ENCODE results near the gene MRPS2.
"Not testable (repeated sequence)": the region's sequence is repeated elsewhere in the genome, so short reads cannot be mapped to it uniquely, and the experiment has no call there.

The MRPS2 gene

DNA sequence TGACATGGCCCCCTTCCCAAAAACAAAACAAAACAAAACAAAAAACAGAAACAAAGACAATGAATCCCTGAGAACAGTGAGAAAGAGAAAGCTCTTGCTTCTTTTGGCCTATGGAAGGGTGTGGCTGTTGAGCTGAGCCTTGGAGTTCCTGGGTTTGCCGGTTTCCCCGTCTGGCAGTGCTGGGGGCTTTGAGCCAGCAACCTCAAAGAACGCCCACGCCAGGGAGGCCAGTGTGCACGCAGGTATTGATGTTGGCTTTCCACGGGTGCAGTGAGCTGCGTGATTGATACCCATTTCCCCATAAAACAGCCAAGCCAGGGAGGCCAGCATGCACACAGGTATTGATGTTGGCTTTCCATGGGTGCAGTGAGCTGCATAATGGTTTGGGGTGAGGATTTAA lies 12.4 kb downstream of the MRPS2 start:
- no peak overlapping the region for H3K27ac Mint-ChIP-seq
- no peaks in the 10 kb centered on the region for H3K36me3 Mint-ChIP-seq (ENCODE audit: low read depth)
- H3K4me3 Mint-ChIP-seq, result no peak overlapping the region
- DNase-seq (ENCODE audit: low spot score), result no peak
- peaks cover 13% of the 10 kb centered on the region for H3K4me1 Mint-ChIP-seq (ENCODE audit: low read depth)
- peaks cover 9% of the 10 kb centered on the region for H3K27me3 Mint-ChIP-seq (ENCODE audit: low read depth)
- peaks cover 9% of the 10 kb centered on the region for H3K9me3 Mint-ChIP-seq

DNA sequence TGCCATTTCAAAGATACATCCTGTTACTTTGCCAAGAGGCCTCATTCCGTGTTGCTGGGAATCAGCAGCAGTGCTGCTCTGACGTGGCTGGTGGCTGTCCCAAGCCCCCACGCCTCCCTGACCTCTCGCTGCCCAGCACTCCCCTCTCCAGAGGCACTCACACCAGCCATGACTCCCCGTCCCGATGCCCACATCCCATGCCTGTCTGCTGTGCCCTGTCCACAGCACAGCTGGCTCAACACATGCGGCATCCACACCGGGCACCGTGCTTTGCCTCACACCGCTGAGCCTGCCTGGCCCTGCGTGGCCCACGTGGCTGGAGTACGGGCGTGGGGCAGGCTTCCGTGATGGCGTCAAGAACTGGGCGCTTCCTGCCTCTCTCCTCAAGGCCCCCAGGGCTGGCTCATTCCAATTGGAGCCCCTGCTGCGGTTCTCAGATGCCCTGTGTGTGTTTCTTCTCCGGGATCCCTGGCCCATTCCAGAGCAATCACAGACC lies 12.9 kb downstream of the MRPS2 start:
- H3K4me1 Mint-ChIP-seq (ENCODE audit: low read depth), result peaks cover 13% of the 10 kb centered on the region
- H3K9me3 Mint-ChIP-seq, result peaks cover 9% of the 10 kb centered on the region
- no peak overlapping the region for H3K4me3 Mint-ChIP-seq
- peaks cover 12% of the 10 kb centered on the region for H3K27me3 Mint-ChIP-seq (ENCODE audit: low read depth)
- no peak for DNase-seq (ENCODE audit: low spot score)
- no peak overlapping the region for H3K27ac Mint-ChIP-seq
- no peaks in the 10 kb centered on the region for H3K36me3 Mint-ChIP-seq (ENCODE audit: low read depth)

GRCh38 chr9:135513906-135514305 lies 13.4 kb downstream of the MRPS2 start:
- Mint-ChIP-seq H3K4me1 (ENCODE audit: low read depth) (peaks cover 13% of the 10 kb centered on the region), H3K27me3 (ENCODE audit: low read depth) (peaks cover 12% of the 10 kb centered on the region)
- H3K9me3 Mint-ChIP-seq; DNase-seq (ENCODE audit: low spot score); H3K4me3 Mint-ChIP-seq; H3K27ac Mint-ChIP-seq; H3K36me3 Mint-ChIP-seq (ENCODE audit: low read depth): not testable (repeated sequence)

- H3K4me1 Mint-ChIP-seq (ENCODE audit: low read depth), result peaks cover 13% of the 10 kb centered on the region
- peaks cover 9% of the 10 kb centered on the region for H3K27me3 Mint-ChIP-seq (ENCODE audit: low read depth)
- no peak for DNase-seq (ENCODE audit: low spot score)
- H3K4me3 Mint-ChIP-seq, result no peak overlapping the region
- no peaks in the 10 kb centered on the region for H3K36me3 Mint-ChIP-seq (ENCODE audit: low read depth)
- H3K27ac Mint-ChIP-seq, result no peak overlapping the region
- peaks cover under 1% of the 10 kb centered on the region for H3K9me3 Mint-ChIP-seq
Observed at GRCh38 chr9:135514342-135515082, 14.0 kb downstream of the MRPS2 start.

GRCh38 chr9:135515083-135515951 lies 14.8 kb downstream of the MRPS2 start:
- Mint-ChIP-seq H3K27ac (no peak overlapping the region), H3K4me3 (no peak overlapping the region), H3K9me3 (no peaks in the 10 kb centered on the region), H3K27me3 (ENCODE audit: low read depth) (peaks cover 9% of the 10 kb centered on the region), H3K4me1 (ENCODE audit: low read depth) (peaks cover 13% of the 10 kb centered on the region), H3K36me3 (ENCODE audit: low read depth) (no peaks in the 10 kb centered on the region)
- no peak for DNase-seq (ENCODE audit: low spot score)

DNA sequence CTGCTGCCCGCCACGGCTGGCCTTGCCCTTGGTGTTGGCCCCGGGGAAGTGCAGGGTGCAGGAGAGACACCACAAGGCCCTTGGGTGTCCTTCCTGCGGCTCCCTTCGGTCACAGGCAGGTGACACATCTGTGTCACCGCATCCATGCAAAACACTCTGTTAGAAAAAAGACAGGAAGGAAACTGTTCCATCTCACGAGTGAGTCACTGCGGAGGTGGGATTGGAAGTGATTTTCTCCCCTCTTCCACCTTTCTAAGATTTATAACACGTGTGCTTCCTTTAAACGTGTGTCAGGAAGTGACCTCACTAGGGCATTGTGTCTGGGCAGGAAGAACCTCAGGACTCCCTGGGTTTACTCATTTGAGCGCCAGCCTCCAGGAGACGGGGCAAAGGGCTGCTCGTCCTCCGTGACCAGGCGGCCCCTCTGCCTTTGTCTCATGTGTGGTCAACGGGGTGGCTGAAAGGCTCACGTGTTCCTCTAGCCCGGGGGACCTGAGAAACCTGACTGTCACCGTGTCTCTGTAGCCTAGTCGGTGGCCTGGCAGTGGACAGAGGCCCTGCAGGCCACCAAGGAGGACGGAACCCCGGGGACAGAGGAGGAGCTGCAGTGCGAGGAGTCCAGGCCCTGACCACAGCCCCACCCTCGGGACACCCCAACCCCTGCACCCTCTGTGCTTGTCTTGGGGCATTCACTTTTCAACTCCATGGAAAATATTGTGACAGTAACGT lies 15.8 kb downstream of the MRPS2 start:
- Mint-ChIP-seq H3K4me3 (no peak overlapping the region), H3K27ac (no peak overlapping the region), H3K4me1 (ENCODE audit: low read depth) (peaks cover 8% of the 10 kb centered on the region), H3K36me3 (ENCODE audit: low read depth) (no peaks in the 10 kb centered on the region), H3K9me3 (no peaks in the 10 kb centered on the region), H3K27me3 (ENCODE audit: low read depth) (peaks cover 9% of the 10 kb centered on the region)
- no peak for DNase-seq (ENCODE audit: low spot score)

- no peak overlapping the region for H3K27ac Mint-ChIP-seq
- no peaks in the 10 kb centered on the region for H3K9me3 Mint-ChIP-seq
- H3K36me3 Mint-ChIP-seq (ENCODE audit: low read depth), result no peaks in the 10 kb centered on the region
- peaks cover 1% of the 10 kb centered on the region for H3K4me1 Mint-ChIP-seq (ENCODE audit: low read depth)
- H3K27me3 Mint-ChIP-seq (ENCODE audit: low read depth), result peaks cover 9% of the 10 kb centered on the region
- DNase-seq (ENCODE audit: low spot score), result no peak
- H3K4me3 Mint-ChIP-seq, result no peak overlapping the region
Observed at GRCh38 chr9:135517407-135517822, 16.9 kb downstream of the MRPS2 start.

DNA sequence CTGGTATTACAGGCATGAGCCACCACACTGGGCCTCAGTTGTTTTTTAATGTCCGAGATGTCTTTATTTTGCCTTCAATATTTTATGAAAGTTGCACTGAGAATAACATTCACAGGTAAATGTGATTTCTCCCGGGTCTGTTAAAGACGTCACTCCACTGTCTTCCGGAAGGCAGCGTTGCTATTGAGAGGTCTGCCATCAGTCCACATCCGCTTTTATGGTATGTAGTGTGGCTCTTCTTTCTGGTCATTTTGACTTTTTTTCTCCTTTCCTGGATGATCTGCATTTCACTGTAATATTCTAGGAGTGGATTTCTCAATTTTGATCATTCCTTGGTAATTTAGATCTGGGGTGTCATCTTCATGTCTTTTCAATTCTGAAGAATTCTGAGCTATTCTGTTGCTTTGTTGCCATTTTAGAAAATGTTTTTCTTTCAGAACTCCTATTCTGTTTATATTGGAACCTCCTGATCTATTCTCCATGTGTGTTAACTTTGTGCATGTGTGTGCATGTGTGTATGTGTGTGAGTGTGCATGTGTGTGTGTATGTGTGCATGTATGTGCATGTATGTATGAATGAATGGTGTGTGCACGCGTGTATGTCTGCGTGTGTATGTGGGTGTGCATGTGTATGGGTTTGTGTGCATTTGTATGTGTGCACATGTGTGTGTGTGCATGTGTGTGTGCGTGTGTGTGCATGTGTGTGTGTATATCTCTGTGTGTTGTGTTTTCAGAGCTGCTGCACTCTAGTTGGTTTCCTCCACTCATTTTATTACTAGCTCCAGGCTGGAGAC lies 18.9 kb downstream of the MRPS2 start:
- Mint-ChIP-seq H3K27me3 (ENCODE audit: low read depth) (peaks cover 9% of the 10 kb centered on the region), H3K36me3 (ENCODE audit: low read depth) (no peaks in the 10 kb centered on the region), H3K4me3 (no peak overlapping the region), H3K4me1 (ENCODE audit: low read depth) (no peaks in the 10 kb centered on the region), H3K27ac (no peak overlapping the region), H3K9me3 (no peaks in the 10 kb centered on the region)
- DNase-seq (ENCODE audit: low spot score), result no peak

- DNase-seq (ENCODE audit: low spot score), result no peak
- H3K4me3 Mint-ChIP-seq, result no peak within 1 kb of the TSS
- no peaks in the 10 kb centered on the region for H3K36me3 Mint-ChIP-seq (ENCODE audit: low read depth)
- H3K4me1 Mint-ChIP-seq (ENCODE audit: low read depth), result no peaks in the 10 kb centered on the region
- H3K9me3 Mint-ChIP-seq, result no peaks in the 10 kb centered on the region
- H3K27ac Mint-ChIP-seq, result no peak within 1 kb of the TSS
- peaks cover 9% of the 10 kb centered on the region for H3K27me3 Mint-ChIP-seq (ENCODE audit: low read depth)
Observed at GRCh38 chr9:135520916-135521607, 20.6 kb downstream of the MRPS2 start, which contains the start of gene LCN1. Gene LCN1, plus strand, starts transcription at chr9:135521440. Its CDS starts 58 bp downstream, at chr9:135521498.

- Mint-ChIP-seq H3K4me3 (no peak overlapping the region), H3K27ac (no peak overlapping the region)
Observed at GRCh38 chr9:135521608-135522095, 21.2 kb downstream of the MRPS2 start.

DNA sequence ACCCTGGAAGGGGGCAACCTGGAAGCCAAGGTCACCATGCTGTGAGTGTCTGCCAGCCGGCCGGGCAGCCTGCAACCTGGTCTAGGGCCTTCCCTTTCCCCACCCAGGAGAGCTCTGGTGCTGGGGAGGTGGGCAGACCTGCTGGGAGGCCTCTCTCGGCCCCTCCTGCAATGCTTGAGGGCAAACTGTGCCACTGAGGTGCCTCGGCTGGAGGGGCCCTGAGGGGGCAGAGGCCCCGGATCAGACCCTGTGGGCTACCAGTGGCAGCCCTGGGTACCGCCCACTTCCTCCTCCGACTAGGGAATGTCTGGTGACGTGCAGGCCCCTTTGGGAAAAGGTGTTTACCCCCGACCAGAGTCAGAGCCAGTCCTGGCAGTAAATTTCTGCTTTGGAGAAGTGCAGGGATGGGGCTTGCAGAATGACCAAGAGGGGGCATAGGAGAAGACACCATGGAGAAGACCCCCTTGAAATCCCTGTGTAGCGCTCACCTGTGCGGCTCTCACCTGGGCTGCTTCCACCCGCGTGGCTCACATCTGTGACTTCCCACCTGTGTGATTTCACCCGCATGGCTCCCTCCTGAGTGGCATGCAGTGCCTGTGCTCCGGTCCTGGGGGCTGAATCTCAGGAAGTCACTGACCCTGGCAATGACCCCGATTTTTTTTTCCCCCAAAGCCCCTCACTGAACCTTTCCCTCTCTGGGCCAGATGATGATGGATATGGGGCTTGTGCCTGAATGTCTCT lies 21.8 kb downstream of the MRPS2 start:
- Mint-ChIP-seq H3K36me3 (ENCODE audit: low read depth) (no peaks in the 10 kb centered on the region), H3K4me1 (ENCODE audit: low read depth) (no peaks in the 10 kb centered on the region), H3K27ac (no peak overlapping the region), H3K4me3 (no peak overlapping the region), H3K27me3 (ENCODE audit: low read depth) (peaks cover 9% of the 10 kb centered on the region), H3K9me3 (no peaks in the 10 kb centered on the region)
- DNase-seq (ENCODE audit: low spot score), result no peak

More at GRCh38 chr9:135521608-135522095, 21.2 kb downstream of the MRPS2 start:
- DNase-seq (ENCODE audit: low spot score), result no peak
- H3K4me1 Mint-ChIP-seq (ENCODE audit: low read depth), result no peaks in the 10 kb centered on the region
- peaks cover 9% of the 10 kb centered on the region for H3K27me3 Mint-ChIP-seq (ENCODE audit: low read depth)
- H3K9me3 Mint-ChIP-seq, result no peaks in the 10 kb centered on the region
- no peaks in the 10 kb centered on the region for H3K36me3 Mint-ChIP-seq (ENCODE audit: low read depth)

DNA sequence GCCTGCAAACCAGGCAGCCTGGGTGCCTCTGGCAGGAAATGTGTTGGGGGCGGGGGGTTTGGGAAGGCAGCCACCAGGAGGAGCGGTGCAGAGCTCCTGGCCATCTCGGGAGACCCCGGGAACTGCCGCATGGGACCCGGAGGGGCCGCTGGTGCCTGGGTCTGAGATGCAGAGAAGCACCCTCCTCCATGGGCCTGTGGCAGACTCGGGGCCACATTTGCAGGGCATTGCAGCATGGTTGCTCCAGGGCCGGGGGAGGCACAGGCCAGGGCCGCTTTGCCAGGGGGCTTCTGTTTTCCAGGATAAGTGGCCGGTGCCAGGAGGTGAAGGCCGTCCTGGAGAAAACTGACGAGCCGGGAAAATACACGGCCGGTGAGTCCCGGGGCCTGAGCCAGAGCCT lies 22.4 kb downstream of the MRPS2 start:
- no peak overlapping the region for H3K27ac Mint-ChIP-seq
- no peak for DNase-seq (ENCODE audit: low spot score)
- no peaks in the 10 kb centered on the region for H3K36me3 Mint-ChIP-seq (ENCODE audit: low read depth)
- no peaks in the 10 kb centered on the region for H3K9me3 Mint-ChIP-seq
- H3K4me3 Mint-ChIP-seq, result no peak overlapping the region
- H3K27me3 Mint-ChIP-seq (ENCODE audit: low read depth), result peaks cover 9% of the 10 kb centered on the region
- H3K4me1 Mint-ChIP-seq (ENCODE audit: low read depth), result no peaks in the 10 kb centered on the region
